CD4-positive, CD25-positive, alpha-beta regulatory T cell (primary cell): Measurements from ENCODE around the gene AFF3. TPM values are rescaled to one million over a fixed set of nuclear protein-coding genes. Genes with fewer than 3 reads are reported as not detected.

Source experiments
- ATAC-seq, 2 donors: fragments of 150-1000 bp; cut with Tn5 transposase; one replicate each; pipeline ENCODE4 v1.10.0; 2021; ENCODE audit warnings: low read depth in 2 of 2, moderate number of reproducible peaks in 2 of 2, moderate library complexity in 1 of 2
- DNase-seq, 3 donors: peaks; one replicate each; pipeline versions ENCODE4 v3.0.0 to v3.0.0-alpha.2; 2012 to 2022; ENCODE audit warnings: mixed read lengths in 1 of 3
- H3K27ac ChIP-seq: one replicate; pipeline ENCODE4 v1.7.0; 2013; ENCODE audit warnings: mild to moderate bottlenecking, low read length; ENCODE audit not compliant: insufficient read depth, poor library complexity, severe bottlenecking
- H3K27me3 ChIP-seq: one replicate; pipeline ENCODE4 v1.7.0; 2013; ENCODE audit warnings: low read length; ENCODE audit not compliant: control insufficient read depth, insufficient read depth
- H3K36me3 ChIP-seq: one replicate; pipeline ENCODE4 v1.7.0; 2013; ENCODE audit warnings: mild to moderate bottlenecking, low read length, moderate library complexity; ENCODE audit not compliant: control insufficient read depth, insufficient read depth
- H3K4me1 ChIP-seq: 2 replicates; pipeline ENCODE4 v1.7.0; 2013; ENCODE audit warnings: mild to moderate bottlenecking, low read length; ENCODE audit not compliant: insufficient read depth, control insufficient read depth, poor library complexity, severe bottlenecking
- H3K4me3 ChIP-seq: one replicate; pipeline ENCODE4 v1.7.0; 2013; ENCODE audit warnings: low read depth, mild to moderate bottlenecking, low read length, moderate library complexity
- H3K9me3 ChIP-seq, 2 experiments: 1 replicate in 1 of 2; 2 replicates in 1 of 2; pipeline ENCODE4 v1.7.0; 2013; ENCODE audit warnings: low read length in 2 of 2, mild to moderate bottlenecking in 1 of 2, moderate library complexity in 1 of 2; ENCODE audit not compliant: control insufficient read depth in 2 of 2
- H3K27ac Mint-ChIP-seq, 3 donors: one replicate each; pipeline ENCODE4 v1.8.0; 2020 to 2022; ENCODE audit warnings: mild to moderate bottlenecking in 3 of 3, mixed read lengths in 3 of 3, moderate library complexity in 2 of 3
- H3K27me3 Mint-ChIP-seq: one replicate; pipeline ENCODE4 v1.8.0; 2022; ENCODE audit warnings: mild to moderate bottlenecking, mixed read lengths
- H3K36me3 Mint-ChIP-seq: one replicate; pipeline ENCODE4 v1.8.0; 2020; ENCODE audit warnings: mixed read lengths
- H3K4me1 Mint-ChIP-seq, 4 donors: one replicate each; pipeline ENCODE4 v1.8.0; 2020 to 2022; ENCODE audit warnings: mixed read lengths in 4 of 4, mild to moderate bottlenecking in 1 of 4
- H3K4me3 Mint-ChIP-seq, 4 donors: one replicate each; pipeline ENCODE4 v1.8.0; 2020 to 2022; ENCODE audit warnings: mild to moderate bottlenecking in 4 of 4, mixed read lengths in 4 of 4, moderate library complexity in 3 of 4
- H3K9me3 Mint-ChIP-seq, 7 donors: one replicate each; pipeline ENCODE4 v1.8.0; 2020 to 2022; ENCODE audit warnings: mixed read lengths in 7 of 7, mild to moderate bottlenecking in 3 of 7, moderate library complexity in 2 of 7
- polyA plus RNA-seq, 4 donors: library from polyadenylated mRNA; unstranded; fragments of 300-500 nt; fragmentation: Illumina TruSeq; gene quantifications; one replicate each; pipeline ENCODE4 v1.2.3, GENCODE V29; 2021
- total RNA-seq: library from RNA; stranded (reverse); gene quantifications from one replicate; pipeline ENCODE4 v1.2.3, GENCODE V29; 2022

The AFF3 gene
- total and polyA plus RNA-seq, 5 donors from 2014 or later: 0.82 to 10.1 (median 4.2) TPM

DNA sequence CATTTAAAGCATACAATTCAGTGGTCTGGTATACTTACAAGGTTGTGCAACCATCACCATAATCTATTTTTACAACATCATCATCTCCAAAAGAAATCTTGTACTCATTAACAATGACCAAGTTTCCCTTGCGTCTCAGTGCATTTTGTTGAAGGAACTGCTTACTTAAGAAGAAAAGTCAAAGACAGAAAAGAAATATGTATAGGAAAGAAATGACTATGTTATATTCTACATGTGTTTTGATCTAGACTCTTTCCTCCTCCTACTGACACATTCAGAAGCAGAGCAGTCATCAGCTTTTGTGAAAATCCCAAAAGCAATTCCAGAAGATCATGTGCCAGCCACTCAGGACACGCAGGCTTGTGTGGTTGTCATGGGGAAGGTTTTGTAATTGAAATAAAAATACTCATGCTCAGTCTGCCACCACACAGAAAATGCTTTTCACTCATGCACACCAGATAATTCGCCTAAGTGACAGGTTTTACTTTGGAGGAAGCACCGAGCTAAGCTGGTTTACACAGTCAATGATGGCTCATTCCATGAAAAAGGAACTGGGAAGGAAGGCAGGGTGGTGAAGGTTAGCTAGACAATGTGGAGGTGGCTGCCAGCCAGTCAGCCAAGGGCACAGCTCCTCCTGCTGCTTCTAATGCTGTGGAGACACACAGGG is 494.1 kb downstream of the AFF3 start:
- Histone ChIP-seq H3K36me3 (no peaks in the 10 kb centered on the region), H3K27ac (no peak overlapping the region), H3K4me3 (no peak overlapping the region), H3K9me3 (no peaks in the 10 kb centered on the region), H3K4me1 (no peaks in the 10 kb centered on the region), H3K27me3 (no peaks in the 10 kb centered on the region)
- Mint-ChIP-seq H3K36me3 (peaks cover 28% of the 10 kb centered on the region), H3K27me3 (no peaks in the 10 kb centered on the region), H3K27ac (no peak overlapping the region), H3K9me3 (peaks cover 0 to 4% (median 0%) of the 10 kb centered on the region in 7 donors), H3K4me1 (no peaks in the 10 kb centered on the region), H3K4me3 (no peak overlapping the region)
- DNase-seq: no peak
- ATAC-seq: no peak

- no peak for ATAC-seq
- no peak overlapping the region for H3K4me3 Mint-ChIP-seq
- no peaks in the 10 kb centered on the region for H3K27me3 Mint-ChIP-seq
- peaks cover 28% of the 10 kb centered on the region for H3K36me3 Mint-ChIP-seq
- Histone ChIP-seq H3K9me3 (no peaks in the 10 kb centered on the region), H3K4me1 (no peaks in the 10 kb centered on the region), H3K36me3 (no peaks in the 10 kb centered on the region), H3K27me3 (no peaks in the 10 kb centered on the region), H3K27ac (no peak overlapping the region), H3K4me3 (no peak overlapping the region)
- no peak overlapping the region for H3K27ac Mint-ChIP-seq
- H3K4me1 Mint-ChIP-seq: no peaks in the 10 kb centered on the region
- peaks cover 0 to 2% (median 0%) of the 10 kb centered on the region in 7 donors for H3K9me3 Mint-ChIP-seq
- DNase-seq: no peak
Measured at GRCh38 chr2:99645960-99646359, 496.4 kb downstream of the AFF3 start.

DNA sequence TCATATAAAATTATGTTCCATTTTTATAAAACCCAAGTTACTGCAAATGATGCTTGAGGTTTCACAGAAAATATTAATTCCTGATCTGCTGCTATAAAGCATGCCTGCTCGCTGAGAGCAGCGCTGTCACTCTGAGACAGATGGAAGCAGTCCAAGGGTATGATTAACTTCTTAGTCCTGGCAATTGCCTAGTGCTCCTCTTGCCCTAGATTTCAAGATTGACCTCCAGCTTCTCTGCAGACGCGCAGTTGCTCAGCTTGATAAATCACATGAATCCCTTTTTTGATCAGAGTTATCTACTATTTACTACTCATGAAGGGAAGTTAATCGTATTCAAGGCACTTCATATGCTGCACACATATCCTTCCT is 498.0 kb downstream of the AFF3 start:
- H3K27ac ChIP-seq: no peak overlapping the region
- H3K9me3 ChIP-seq: no peaks in the 10 kb centered on the region
- no peaks in the 10 kb centered on the region for H3K4me1 Mint-ChIP-seq
- no peak for ATAC-seq
- H3K4me1 ChIP-seq: no peaks in the 10 kb centered on the region
- no peak overlapping the region for H3K4me3 ChIP-seq
- H3K36me3 Mint-ChIP-seq: peaks cover 25% of the 10 kb centered on the region
- no peaks in the 10 kb centered on the region for H3K36me3 ChIP-seq
- no peak overlapping the region for H3K4me3 Mint-ChIP-seq
- no peaks in the 10 kb centered on the region for H3K27me3 Mint-ChIP-seq
- peaks cover 0 to 2% (median 0%) of the 10 kb centered on the region in 7 donors for H3K9me3 Mint-ChIP-seq
- DNase-seq: no peak
- H3K27ac Mint-ChIP-seq: no peak overlapping the region
- no peaks in the 10 kb centered on the region for H3K27me3 ChIP-seq

GRCh38 chr2:99643787-99644418 is 498.5 kb downstream of the AFF3 start:
- DNase-seq (no peak), ATAC-seq (no peak)
- H3K4me3 Mint-ChIP-seq: no peak overlapping the region
- no peaks in the 10 kb centered on the region for H3K9me3 ChIP-seq
- no peaks in the 10 kb centered on the region for H3K36me3 ChIP-seq
- no peaks in the 10 kb centered on the region for H3K27me3 ChIP-seq
- H3K4me1 Mint-ChIP-seq: peaks cover 0 to 1% (median 0%) of the 10 kb centered on the region in 4 donors
- H3K4me1 ChIP-seq: no peaks in the 10 kb centered on the region
- H3K9me3 Mint-ChIP-seq: peaks cover 0 to 2% (median 0%) of the 10 kb centered on the region in 7 donors
- no peak overlapping the region for H3K27ac ChIP-seq
- no peaks in the 10 kb centered on the region for H3K27me3 Mint-ChIP-seq
- peaks cover 22% of the 10 kb centered on the region for H3K36me3 Mint-ChIP-seq
- peak overlapping the region in 1 of 3 donors; percentile 48 for H3K27ac Mint-ChIP-seq
- H3K4me3 ChIP-seq: no peak overlapping the region

DNA sequence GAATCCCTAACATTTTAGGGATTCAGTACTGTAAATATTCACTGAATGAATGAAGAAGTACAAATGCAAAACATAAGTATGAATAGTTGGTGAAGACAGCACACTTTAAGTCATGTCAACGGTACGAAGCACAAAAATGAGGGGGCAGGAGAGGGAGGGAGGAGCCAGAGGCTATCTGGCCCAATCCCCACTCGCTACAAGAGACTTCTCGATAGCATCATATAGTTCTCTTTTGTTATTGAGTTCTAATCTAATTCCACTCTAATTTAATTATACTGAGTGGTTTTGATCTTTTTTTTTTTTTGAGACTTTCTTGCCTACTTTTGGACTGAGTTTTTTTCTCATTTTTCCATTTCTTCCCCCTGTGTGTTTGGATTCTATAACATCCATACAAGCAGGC is 500.4 kb downstream of the AFF3 start:
- no peaks in the 10 kb centered on the region for H3K27me3 ChIP-seq
- no peaks in the 10 kb centered on the region for H3K4me1 ChIP-seq
- no peak overlapping the region for H3K27ac ChIP-seq
- H3K27ac Mint-ChIP-seq: no peak overlapping the region
- H3K4me3 Mint-ChIP-seq: no peak overlapping the region
- H3K4me1 Mint-ChIP-seq: peaks cover 0 to 1% (median 0%) of the 10 kb centered on the region in 4 donors
- no peak overlapping the region for H3K4me3 ChIP-seq
- H3K36me3 ChIP-seq: no peaks in the 10 kb centered on the region
- peaks cover 0 to 6% (median 0%) of the 10 kb centered on the region in 7 donors for H3K9me3 Mint-ChIP-seq
- ATAC-seq (no peak), DNase-seq (no peak)
- H3K27me3 Mint-ChIP-seq: no peaks in the 10 kb centered on the region
- H3K9me3 ChIP-seq: no peaks in the 10 kb centered on the region
- H3K36me3 Mint-ChIP-seq: peaks cover 14% of the 10 kb centered on the region

- H3K27ac ChIP-seq: no peak overlapping the region
- H3K9me3 Mint-ChIP-seq: peaks cover 0 to 6% (median 0%) of the 10 kb centered on the region in 7 donors
- peaks cover 0 to 1% (median 0%) of the 10 kb centered on the region in 4 donors for H3K4me1 Mint-ChIP-seq
- no peaks in the 10 kb centered on the region for H3K36me3 ChIP-seq
- H3K27ac Mint-ChIP-seq: no peak overlapping the region
- no peak overlapping the region for H3K4me3 ChIP-seq
- H3K4me3 Mint-ChIP-seq: no peak overlapping the region
- H3K36me3 Mint-ChIP-seq: peaks cover 14% of the 10 kb centered on the region
- no peaks in the 10 kb centered on the region for H3K9me3 ChIP-seq
- DNase-seq (no peak), ATAC-seq (no peak)
- no peaks in the 10 kb centered on the region for H3K4me1 ChIP-seq
- H3K27me3 ChIP-seq: no peaks in the 10 kb centered on the region
- no peaks in the 10 kb centered on the region for H3K27me3 Mint-ChIP-seq
Measured at GRCh38 chr2:99640635-99641151, 501.7 kb downstream of the AFF3 start.

DNA sequence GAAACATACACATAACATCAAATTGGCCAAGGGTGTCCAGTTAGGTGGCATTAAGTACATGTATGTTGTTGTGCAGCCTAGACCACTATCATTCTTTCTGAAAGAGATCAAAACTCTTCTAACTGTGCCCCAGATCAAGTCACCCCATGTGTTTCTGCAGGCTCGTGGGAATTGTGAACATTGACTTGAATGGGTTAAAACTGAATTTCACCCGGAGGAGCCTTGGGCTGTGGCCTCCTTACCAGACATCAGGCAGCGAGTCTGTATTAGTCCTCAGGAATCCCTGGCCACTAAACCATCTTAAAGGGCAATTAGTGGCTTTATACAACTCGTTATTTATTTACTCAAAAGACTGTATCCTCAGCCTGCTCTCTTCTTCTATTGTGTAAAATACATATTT is 503.6 kb downstream of the AFF3 start:
- Mint-ChIP-seq H3K36me3 (peaks cover 11% of the 10 kb centered on the region), H3K27me3 (no peaks in the 10 kb centered on the region), H3K9me3 (peaks cover 0 to 6% (median 0%) of the 10 kb centered on the region in 7 donors), H3K4me1 (peaks cover 0 to 1% (median 0%) of the 10 kb centered on the region in 4 donors), H3K4me3 (no peak overlapping the region), H3K27ac (no peak overlapping the region)
- DNase-seq: no peak
- Histone ChIP-seq H3K4me1 (no peaks in the 10 kb centered on the region), H3K36me3 (no peaks in the 10 kb centered on the region), H3K9me3 (no peaks in the 10 kb centered on the region), H3K27ac (no peak overlapping the region), H3K4me3 (no peak overlapping the region), H3K27me3 (no peaks in the 10 kb centered on the region)
- ATAC-seq: no peak
